ENCODE measurements around the gene VOPP1.

The VOPP1 gene

GRCh38 chr7:55427800-55428199 lies 144.5 kb downstream of the VOPP1 start:
- Histone ChIP-seq H3K4me3 (ENCODE audit: control insufficient read depth in 1 of 7, extremely low read depth in 1 of 7, insufficient read depth in 4 of 7, low read depth in 2 of 7, low read length in 6 of 7) (no peak overlapping the region), H3K9me3 (ENCODE audit: control extremely low read depth in 1 of 5, control insufficient read depth in 4 of 5, insufficient read depth in 2 of 5, low read depth in 1 of 5, low read length in 4 of 5) (no peaks in the 10 kb centered on the region), H3K36me3 (ENCODE audit: control insufficient read depth in 4 of 4, insufficient read depth in 4 of 4, low read length in 3 of 4) (peaks cover 0 to 21% (median 3%) of the 10 kb centered on the region in 4 experiments), H3K27me3 (replicated peaks in 2 of 5; ENCODE audit: control insufficient read depth in 4 of 5, insufficient read depth in 5 of 5, low read length in 4 of 5) (no peaks in the 10 kb centered on the region), H3K27ac (ENCODE audit: insufficient read depth in 1 of 2, low read depth in 1 of 2, low read length in 2 of 2, poor library complexity in 1 of 2, severe bottlenecking in 2 of 2) (no peak overlapping the region), H3K4me1 (ENCODE audit: control extremely low read depth in 1 of 4, control insufficient read depth in 4 of 4, insufficient read depth in 4 of 4, low read length in 3 of 4) (peaks cover 0 to 25% (median 11%) of the 10 kb centered on the region in 4 experiments)
- ChIA-PET POLR2A (no interaction called here), CTCF (no interaction called here)
- WGBS (ENCODE audit: insufficient coverage), result 100% methylated on average over 9 of the region's 11 CpGs
- DNase-seq, result no peak

- Histone ChIP-seq H3K4me1 (ENCODE audit: control extremely low read depth in 1 of 4, control insufficient read depth in 4 of 4, insufficient read depth in 4 of 4, low read length in 3 of 4) (peaks cover 0 to 25% (median 11%) of the 10 kb centered on the region in 4 experiments), H3K9me3 (ENCODE audit: control extremely low read depth in 1 of 5, control insufficient read depth in 4 of 5, insufficient read depth in 2 of 5, low read depth in 1 of 5, low read length in 4 of 5) (no peaks in the 10 kb centered on the region), H3K27ac (ENCODE audit: insufficient read depth in 1 of 2, low read depth in 1 of 2, low read length in 2 of 2, poor library complexity in 1 of 2, severe bottlenecking in 2 of 2) (no peak overlapping the region), H3K4me3 (ENCODE audit: control insufficient read depth in 1 of 7, extremely low read depth in 1 of 7, insufficient read depth in 4 of 7, low read depth in 2 of 7, low read length in 6 of 7) (no peak overlapping the region), H3K36me3 (ENCODE audit: control insufficient read depth in 4 of 4, insufficient read depth in 4 of 4, low read length in 3 of 4) (peaks cover 0 to 21% (median 3%) of the 10 kb centered on the region in 4 experiments), H3K27me3 (replicated peaks in 2 of 5; ENCODE audit: control insufficient read depth in 4 of 5, insufficient read depth in 5 of 5, low read length in 4 of 5) (no peaks in the 10 kb centered on the region)
- 63% methylated on average over 3 of the region's 4 CpGs for WGBS (ENCODE audit: insufficient coverage)
- ChIA-PET POLR2A (no interaction called here), CTCF (no interaction called here)
- DNase-seq, result no peak
Observed at GRCh38 chr7:55427342-55427741, 145.0 kb downstream of the VOPP1 start.

- H3K9me3 ChIP-seq (ENCODE audit: control extremely low read depth in 1 of 5, control insufficient read depth in 4 of 5, insufficient read depth in 2 of 5, low read depth in 1 of 5, low read length in 4 of 5), result no peaks in the 10 kb centered on the region
- H3K27ac ChIP-seq (ENCODE audit: insufficient read depth in 1 of 2, low read depth in 1 of 2, low read length in 2 of 2, poor library complexity in 1 of 2, severe bottlenecking in 2 of 2), result no peak overlapping the region
- CTCF ChIA-PET, result no interaction called here
- peaks cover 0 to 25% (median 11%) of the 10 kb centered on the region in 4 experiments for H3K4me1 ChIP-seq (ENCODE audit: control extremely low read depth in 1 of 4, control insufficient read depth in 4 of 4, insufficient read depth in 4 of 4, low read length in 3 of 4)
- H3K4me3 ChIP-seq (ENCODE audit: control insufficient read depth in 1 of 7, extremely low read depth in 1 of 7, insufficient read depth in 4 of 7, low read depth in 2 of 7, low read length in 6 of 7), result no peak overlapping the region
- H3K36me3 ChIP-seq (ENCODE audit: control insufficient read depth in 4 of 4, insufficient read depth in 4 of 4, low read length in 3 of 4), result peaks cover 0 to 19% (median 3%) of the 10 kb centered on the region in 4 experiments
- POLR2A ChIA-PET, result no interaction called here
- 91% methylated on average over 11 of the region's 12 CpGs for WGBS (ENCODE audit: insufficient coverage)
- no peak for DNase-seq
- no peaks in the 10 kb centered on the region for H3K27me3 ChIP-seq (replicated peaks in 2 of 5; ENCODE audit: control insufficient read depth in 4 of 5, insufficient read depth in 5 of 5, low read length in 4 of 5)
Observed at GRCh38 chr7:55426676-55427075, 145.6 kb downstream of the VOPP1 start.

GRCh38 chr7:55425141-55425752 lies 147.1 kb downstream of the VOPP1 start:
- H3K4me1 ChIP-seq (ENCODE audit: control extremely low read depth in 1 of 4, control insufficient read depth in 4 of 4, insufficient read depth in 4 of 4, low read length in 3 of 4), result peaks cover 0 to 25% (median 11%) of the 10 kb centered on the region in 4 experiments
- ChIA-PET CTCF (interaction anchor here (1.0 to 2.3 kb wide), 2 partner anchors 10 to 173 kb away, joined by 4 to 16 read pairs; no protein-coding TSS in a partner anchor), POLR2A (no interaction called here)
- peak; percentile 37 to 76 (median 61) for DNase-seq
- no peaks in the 10 kb centered on the region for H3K27me3 ChIP-seq (replicated peaks in 2 of 5; ENCODE audit: control insufficient read depth in 4 of 5, insufficient read depth in 5 of 5, low read length in 4 of 5)
- no peaks in the 10 kb centered on the region for H3K9me3 ChIP-seq (ENCODE audit: control extremely low read depth in 1 of 5, control insufficient read depth in 4 of 5, insufficient read depth in 2 of 5, low read depth in 1 of 5, low read length in 4 of 5)
- WGBS (ENCODE audit: insufficient coverage), result 42% methylated on average over 8 of the region's 11 CpGs
- H3K27ac ChIP-seq (ENCODE audit: insufficient read depth in 1 of 2, low read depth in 1 of 2, low read length in 2 of 2, poor library complexity in 1 of 2, severe bottlenecking in 2 of 2), result no peak overlapping the region
- H3K36me3 ChIP-seq (ENCODE audit: control insufficient read depth in 4 of 4, insufficient read depth in 4 of 4, low read length in 3 of 4), result peaks cover 0 to 15% (median 1%) of the 10 kb centered on the region in 4 experiments
- H3K4me3 ChIP-seq (ENCODE audit: control insufficient read depth in 1 of 7, extremely low read depth in 1 of 7, insufficient read depth in 4 of 7, low read depth in 2 of 7, low read length in 6 of 7), result peak overlapping the region in 1 of 7 experiments; percentile 4

DNA sequence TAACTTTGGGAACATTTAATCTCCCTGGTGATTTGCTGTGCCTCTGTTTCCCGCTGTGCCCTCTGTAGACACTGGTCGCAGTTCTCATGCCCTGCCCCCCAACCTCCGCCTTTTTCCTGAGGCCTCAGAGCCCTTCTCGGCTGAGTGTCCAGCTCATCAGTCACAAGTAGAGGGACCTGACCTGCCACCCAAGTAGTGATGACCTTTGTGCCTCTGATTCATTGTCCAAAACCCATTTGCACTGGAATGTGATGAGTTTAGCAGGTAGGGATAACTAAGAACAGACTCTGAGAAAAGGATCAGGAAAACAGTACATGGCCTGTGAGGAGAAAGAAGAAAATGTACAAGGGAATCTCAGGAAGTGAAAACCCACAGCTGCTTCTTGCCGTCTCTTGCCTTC lies 148.4 kb downstream of the VOPP1 start:
- no peak overlapping the region for H3K27ac ChIP-seq (ENCODE audit: insufficient read depth in 1 of 2, low read depth in 1 of 2, low read length in 2 of 2, poor library complexity in 1 of 2, severe bottlenecking in 2 of 2)
- H3K4me1 ChIP-seq (ENCODE audit: control extremely low read depth in 1 of 4, control insufficient read depth in 4 of 4, insufficient read depth in 4 of 4, low read length in 3 of 4), result peaks cover 0 to 25% (median 11%) of the 10 kb centered on the region in 4 experiments
- POLR2A ChIA-PET, result interaction anchor here (0.6 kb wide), 1 partner anchor 99 kb away, joined by 4 read pairs; no protein-coding TSS in a partner anchor
- CTCF ChIA-PET, result interaction anchor here (0.9 to 2.3 kb wide), 4 partner anchors 8 to 144 kb away, joined by 3 to 16 read pairs (median 4); no protein-coding TSS in a partner anchor
- H3K27me3 ChIP-seq (replicated peaks in 2 of 5; ENCODE audit: control insufficient read depth in 4 of 5, insufficient read depth in 5 of 5, low read length in 4 of 5), result no peaks in the 10 kb centered on the region
- no peaks in the 10 kb centered on the region for H3K9me3 ChIP-seq (ENCODE audit: control extremely low read depth in 1 of 5, control insufficient read depth in 4 of 5, insufficient read depth in 2 of 5, low read depth in 1 of 5, low read length in 4 of 5)
- DNase-seq, result no peak
- H3K4me3 ChIP-seq (ENCODE audit: control insufficient read depth in 1 of 7, extremely low read depth in 1 of 7, insufficient read depth in 4 of 7, low read depth in 2 of 7, low read length in 6 of 7), result no peak overlapping the region
- WGBS (ENCODE audit: insufficient coverage), result 97% methylated on average over 4 of the region's 5 CpGs
- peaks cover 0 to 15% (median 0%) of the 10 kb centered on the region in 4 experiments for H3K36me3 ChIP-seq (ENCODE audit: control insufficient read depth in 4 of 4, insufficient read depth in 4 of 4, low read length in 3 of 4)

GRCh38 chr7:55423277-55423711 lies 149.0 kb downstream of the VOPP1 start:
- no peak for DNase-seq
- H3K4me3 ChIP-seq (ENCODE audit: control insufficient read depth in 1 of 7, extremely low read depth in 1 of 7, insufficient read depth in 4 of 7, low read depth in 2 of 7, low read length in 6 of 7), result no peak overlapping the region
- peaks cover 0 to 15% (median 0%) of the 10 kb centered on the region in 4 experiments for H3K36me3 ChIP-seq (ENCODE audit: control insufficient read depth in 4 of 4, insufficient read depth in 4 of 4, low read length in 3 of 4)
- peaks cover 0 to 25% (median 11%) of the 10 kb centered on the region in 4 experiments for H3K4me1 ChIP-seq (ENCODE audit: control extremely low read depth in 1 of 4, control insufficient read depth in 4 of 4, insufficient read depth in 4 of 4, low read length in 3 of 4)
- 100% methylated on average over 5 of the region's 5 CpGs for WGBS (ENCODE audit: insufficient coverage)
- ChIA-PET POLR2A (no interaction called here), CTCF (interaction anchor here (0.9 to 2.3 kb wide), 4 partner anchors 8 to 143 kb away, joined by 3 to 16 read pairs (median 4); no protein-coding TSS in a partner anchor)
- no peaks in the 10 kb centered on the region for H3K9me3 ChIP-seq (ENCODE audit: control extremely low read depth in 1 of 5, control insufficient read depth in 4 of 5, insufficient read depth in 2 of 5, low read depth in 1 of 5, low read length in 4 of 5)
- H3K27ac ChIP-seq (ENCODE audit: insufficient read depth in 1 of 2, low read depth in 1 of 2, low read length in 2 of 2, poor library complexity in 1 of 2, severe bottlenecking in 2 of 2), result no peak overlapping the region
- H3K27me3 ChIP-seq (replicated peaks in 2 of 5; ENCODE audit: control insufficient read depth in 4 of 5, insufficient read depth in 5 of 5, low read length in 4 of 5), result no peaks in the 10 kb centered on the region

Data from common myeloid progenitor, CD34-positive (primary cell).